Vagina (tissue), 2 donors: ENCODE measurements around the gene RHEX.

ENCODE experiments used
- CTCF ChIP-seq, 3 experiments: fragments of 450-650 bp in 2 of 3; fragments of 200-600 bp in 1 of 3; sonication (generic) in 1 of 3; IDR thresholded peaks; one replicate each; pipeline ENCODE4 v1.5.1; 2017 to 2019; ENCODE audit warnings: antibody characterized with exemption in 3 of 3, mild to moderate bottlenecking in 2 of 3, moderate library complexity in 2 of 3
- POLR2A ChIP-seq, 2 donors: fragments of 450-650 bp; IDR thresholded peaks; one replicate each; pipeline ENCODE4 v1.6.1; 2017; ENCODE audit warnings: antibody characterized with exemption in 2 of 2, mild to moderate bottlenecking in 2 of 2, moderate library complexity in 2 of 2
- POLR2AphosphoS5 ChIP-seq, 2 donors: sonication (generic); formaldehyde crosslinking; IDR thresholded peaks; one replicate each; pipeline ENCODE4 v1.9.0; 2017; ENCODE audit warnings: antibody characterized with exemption in 2 of 2, mild to moderate bottlenecking in 2 of 2, low read depth in 1 of 2; ENCODE audit not compliant: insufficient read depth in 1 of 2

DNA sequence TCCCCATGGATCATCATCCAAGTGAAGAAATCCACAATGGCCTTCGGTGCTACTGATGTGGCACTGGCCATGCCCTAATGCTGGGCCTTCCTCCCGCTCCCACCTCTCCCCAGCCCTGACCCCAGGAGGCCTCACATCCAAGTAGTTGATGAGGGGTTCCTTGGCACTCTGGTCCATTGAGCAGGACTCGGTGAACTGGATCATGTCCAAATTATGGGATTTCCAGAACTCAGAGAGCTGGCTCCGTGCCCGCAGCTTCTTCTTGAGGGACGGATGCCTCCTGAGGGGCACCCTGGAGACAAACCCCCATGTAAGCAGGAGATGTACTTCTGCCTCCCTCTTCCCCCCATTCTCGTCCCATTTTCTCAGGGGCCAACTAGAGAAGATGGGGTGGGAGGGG is 30.2 kb upstream of the RHEX start:
- TF ChIP-seq CTCF (IDR thresholded peaks at IDR 0.05) (no peak), POLR2A (IDR thresholded peaks at IDR 0.05) (no peak), POLR2AphosphoS5 (IDR thresholded peaks at IDR 0.05; ENCODE audit: insufficient read depth in 1 of 2, low read depth in 1 of 2) (no peak)
